ENCODE results near the gene TAF4.

Gene TAF4

DNA sequence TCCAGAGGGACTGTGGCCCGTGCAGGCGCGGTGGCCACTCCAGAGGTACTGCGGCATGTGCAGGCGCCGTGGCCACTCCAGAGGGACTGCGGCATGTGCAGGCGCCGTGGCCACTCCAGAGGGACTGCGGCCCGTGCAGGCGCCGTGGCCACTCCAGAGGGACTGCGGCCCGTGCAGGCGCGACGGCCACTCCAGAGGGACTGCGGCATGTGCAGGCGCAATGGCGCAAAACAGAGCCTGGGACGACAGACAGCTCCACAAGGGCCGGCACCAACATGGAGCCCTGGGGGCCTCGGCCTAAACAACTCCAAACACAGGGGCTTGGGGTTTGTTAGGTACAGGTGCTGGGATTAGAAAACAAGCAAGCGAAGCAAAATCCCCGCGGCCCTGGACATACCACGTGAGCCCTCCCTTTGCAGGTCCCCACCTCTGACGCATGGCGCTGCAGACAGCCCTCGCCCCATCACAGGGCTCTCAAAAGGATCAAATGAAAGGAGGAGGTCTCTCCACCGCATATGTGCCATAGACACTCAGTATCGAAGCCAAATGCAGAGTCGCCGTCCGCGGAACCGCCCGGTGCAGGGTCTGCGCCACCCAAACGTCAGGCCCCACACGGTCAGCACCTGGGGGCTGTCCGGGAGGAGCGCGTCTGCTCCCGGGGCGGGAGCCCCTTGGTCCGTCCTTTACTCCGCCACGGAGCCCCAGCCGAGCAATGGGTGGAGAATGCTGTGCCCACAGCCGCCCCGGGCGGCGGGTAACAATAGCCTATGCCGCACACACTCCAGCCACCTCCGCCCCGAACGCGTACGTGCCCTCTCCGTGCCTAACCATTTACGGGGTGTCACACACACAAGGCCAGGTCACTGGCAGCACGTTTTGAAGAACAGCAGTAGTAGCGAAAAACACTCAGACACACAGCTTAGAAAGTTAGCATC, 85.7 kb downstream of the TAF4 start:
- no peak for DNase-seq (ENCODE audit: low read depth, low spot score)
- H3K4me1 ChIP-seq (ENCODE audit: insufficient read depth, insufficient read length), result peaks cover 6% of the 10 kb centered on the region
- TF ChIP-seq SUZ12 (IDR thresholded peaks at IDR 0.05; ENCODE audit: extremely low read depth, insufficient read depth, insufficient read length) (no peak), ZNF274 (IDR thresholded peaks at IDR 0.05; ENCODE audit: low read depth, low read length) (no peak), YY1 (IDR thresholded peaks at IDR 0.05; ENCODE audit: insufficient read depth, insufficient read length) (no peak)
- H3K27me3 ChIP-seq (ENCODE audit: insufficient read depth, insufficient read length), result no peaks in the 10 kb centered on the region
- no peak overlapping the region for H3K9ac ChIP-seq (ENCODE audit: insufficient read length, low read depth)
- H3K9me3 ChIP-seq (ENCODE audit: insufficient read depth, low read length), result no peaks in the 10 kb centered on the region
- peaks cover 49% of the 10 kb centered on the region for H3K36me3 ChIP-seq (ENCODE audit: insufficient read depth, insufficient read length, low read length)
- H3K4me3 ChIP-seq (ENCODE audit: insufficient read length, low read depth), result no peak overlapping the region

DNA sequence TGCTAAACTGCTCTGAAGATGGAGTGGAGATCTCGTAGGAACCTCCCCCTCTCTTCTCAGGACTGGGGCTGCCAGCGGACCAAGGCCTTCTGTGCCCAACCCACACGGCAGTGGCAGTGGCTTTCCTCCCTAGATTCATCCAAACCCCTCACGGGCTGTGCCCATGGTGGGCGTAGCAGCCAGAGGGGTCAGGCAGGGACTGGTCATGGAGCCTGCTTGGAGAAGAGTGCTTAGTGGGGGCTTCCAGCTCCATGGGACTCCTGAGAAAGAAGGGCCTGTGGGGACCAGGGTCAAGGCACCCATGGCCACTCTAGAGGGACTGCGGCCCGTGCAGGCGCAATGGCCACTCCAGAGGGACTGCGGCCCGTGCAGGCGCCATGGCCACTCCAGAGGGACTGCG, 86.6 kb downstream of the TAF4 start:
- Histone ChIP-seq H3K4me1 (ENCODE audit: insufficient read depth, insufficient read length) (peaks cover 6% of the 10 kb centered on the region), H3K27me3 (ENCODE audit: insufficient read depth, insufficient read length) (no peaks in the 10 kb centered on the region), H3K4me3 (ENCODE audit: insufficient read length, low read depth) (no peak overlapping the region), H3K36me3 (ENCODE audit: insufficient read depth, insufficient read length, low read length) (peaks cover 49% of the 10 kb centered on the region), H3K9me3 (ENCODE audit: insufficient read depth, low read length) (no peaks in the 10 kb centered on the region), H3K9ac (ENCODE audit: insufficient read length, low read depth) (no peak overlapping the region)
- DNase-seq (ENCODE audit: low read depth, low spot score), result no peak
- TF ChIP-seq YY1 (IDR thresholded peaks at IDR 0.05; ENCODE audit: insufficient read depth, insufficient read length) (no peak), SUZ12 (IDR thresholded peaks at IDR 0.05; ENCODE audit: extremely low read depth, insufficient read depth, insufficient read length) (no peak), ZNF274 (IDR thresholded peaks at IDR 0.05; ENCODE audit: low read depth, low read length) (no peak)

GRCh38 chr20:61978491-61978890, 87.2 kb downstream of the TAF4 start:
- Histone ChIP-seq H3K27me3 (ENCODE audit: insufficient read depth, insufficient read length) (no peaks in the 10 kb centered on the region), H3K4me1 (ENCODE audit: insufficient read depth, insufficient read length) (peaks cover 6% of the 10 kb centered on the region), H3K4me3 (ENCODE audit: insufficient read length, low read depth) (no peak overlapping the region), H3K9ac (ENCODE audit: insufficient read length, low read depth) (no peak overlapping the region), H3K36me3 (ENCODE audit: insufficient read depth, insufficient read length, low read length) (peaks cover 49% of the 10 kb centered on the region), H3K9me3 (ENCODE audit: insufficient read depth, low read length) (no peaks in the 10 kb centered on the region)
- DNase-seq (ENCODE audit: low read depth, low spot score), result no peak
- TF ChIP-seq ZNF274 (IDR thresholded peaks at IDR 0.05; ENCODE audit: low read depth, low read length) (no peak), YY1 (IDR thresholded peaks at IDR 0.05; ENCODE audit: insufficient read depth, insufficient read length) (no peak), SUZ12 (IDR thresholded peaks at IDR 0.05; ENCODE audit: extremely low read depth, insufficient read depth, insufficient read length) (no peak)

DNA sequence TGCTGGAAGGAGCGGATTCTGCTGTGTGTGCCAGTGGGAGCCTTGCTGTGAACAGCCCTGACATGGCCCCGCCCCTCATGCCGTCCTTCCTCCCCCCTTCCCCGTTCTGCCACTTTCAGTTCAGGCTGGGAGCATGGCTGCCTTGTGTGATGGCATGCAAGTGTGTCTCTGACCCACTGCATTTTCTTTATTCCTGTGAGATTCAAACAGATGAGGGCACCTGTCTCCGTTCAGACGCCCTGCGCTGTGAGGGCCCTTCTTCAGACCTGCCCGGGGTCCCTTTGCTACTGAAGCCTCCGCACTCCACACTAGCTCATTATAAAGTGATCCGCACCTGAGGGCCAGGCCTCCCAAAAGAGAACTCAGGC, 88.3 kb downstream of the TAF4 start:
- H3K4me3 ChIP-seq (ENCODE audit: insufficient read length, low read depth), result no peak overlapping the region
- no peaks in the 10 kb centered on the region for H3K9me3 ChIP-seq (ENCODE audit: insufficient read depth, low read length)
- DNase-seq (ENCODE audit: low read depth, low spot score), result no peak
- no peaks in the 10 kb centered on the region for H3K27me3 ChIP-seq (ENCODE audit: insufficient read depth, insufficient read length)
- H3K9ac ChIP-seq (ENCODE audit: insufficient read length, low read depth), result no peak overlapping the region
- no peak for TF ChIP-seq ZNF274 (IDR thresholded peaks at IDR 0.05; ENCODE audit: low read depth, low read length)
- TF ChIP-seq YY1 (IDR thresholded peaks at IDR 0.05; ENCODE audit: insufficient read depth, insufficient read length), result no peak
- TF ChIP-seq SUZ12 (IDR thresholded peaks at IDR 0.05; ENCODE audit: extremely low read depth, insufficient read depth, insufficient read length), result no peak
- H3K4me1 ChIP-seq (ENCODE audit: insufficient read depth, insufficient read length), result peaks cover 6% of the 10 kb centered on the region
- peaks cover 54% of the 10 kb centered on the region for H3K36me3 ChIP-seq (ENCODE audit: insufficient read depth, insufficient read length, low read length)

- Histone ChIP-seq H3K36me3 (ENCODE audit: insufficient read depth, insufficient read length, low read length) (peaks cover 56% of the 10 kb centered on the region), H3K4me3 (ENCODE audit: insufficient read length, low read depth) (no peak overlapping the region), H3K4me1 (ENCODE audit: insufficient read depth, insufficient read length) (peaks cover 6% of the 10 kb centered on the region), H3K9ac (ENCODE audit: insufficient read length, low read depth) (no peak overlapping the region), H3K27me3 (ENCODE audit: insufficient read depth, insufficient read length) (no peaks in the 10 kb centered on the region), H3K9me3 (ENCODE audit: insufficient read depth, low read length) (no peaks in the 10 kb centered on the region)
- TF ChIP-seq ZNF274 (IDR thresholded peaks at IDR 0.05; ENCODE audit: low read depth, low read length) (no peak), SUZ12 (IDR thresholded peaks at IDR 0.05; ENCODE audit: extremely low read depth, insufficient read depth, insufficient read length) (no peak), YY1 (IDR thresholded peaks at IDR 0.05; ENCODE audit: insufficient read depth, insufficient read length) (no peak)
- DNase-seq (ENCODE audit: low read depth, low spot score), result no peak
These were observed 88.8 kb downstream of the TAF4 start for GRCh38 chr20:61976644-61977418.

- H3K27me3 ChIP-seq (ENCODE audit: insufficient read depth, insufficient read length), result no peaks in the 10 kb centered on the region
- TF ChIP-seq ZNF274 (IDR thresholded peaks at IDR 0.05; ENCODE audit: low read depth, low read length) (no peak), SUZ12 (IDR thresholded peaks at IDR 0.05; ENCODE audit: extremely low read depth, insufficient read depth, insufficient read length) (no peak), YY1 (IDR thresholded peaks at IDR 0.05; ENCODE audit: insufficient read depth, insufficient read length) (no peak)
- peaks cover 59% of the 10 kb centered on the region for H3K36me3 ChIP-seq (ENCODE audit: insufficient read depth, insufficient read length, low read length)
- peaks cover 6% of the 10 kb centered on the region for H3K4me1 ChIP-seq (ENCODE audit: insufficient read depth, insufficient read length)
- no peak for DNase-seq (ENCODE audit: low read depth, low spot score)
- no peak overlapping the region for H3K4me3 ChIP-seq (ENCODE audit: insufficient read length, low read depth)
- H3K9ac ChIP-seq (ENCODE audit: insufficient read length, low read depth), result no peak overlapping the region
- no peaks in the 10 kb centered on the region for H3K9me3 ChIP-seq (ENCODE audit: insufficient read depth, low read length)
These were observed 89.4 kb downstream of the TAF4 start for GRCh38 chr20:61976263-61976643.

Data from NT2/D1 (cell line).